ENCODE measurements around the gene C3orf20.

The C3orf20 gene

DNA sequence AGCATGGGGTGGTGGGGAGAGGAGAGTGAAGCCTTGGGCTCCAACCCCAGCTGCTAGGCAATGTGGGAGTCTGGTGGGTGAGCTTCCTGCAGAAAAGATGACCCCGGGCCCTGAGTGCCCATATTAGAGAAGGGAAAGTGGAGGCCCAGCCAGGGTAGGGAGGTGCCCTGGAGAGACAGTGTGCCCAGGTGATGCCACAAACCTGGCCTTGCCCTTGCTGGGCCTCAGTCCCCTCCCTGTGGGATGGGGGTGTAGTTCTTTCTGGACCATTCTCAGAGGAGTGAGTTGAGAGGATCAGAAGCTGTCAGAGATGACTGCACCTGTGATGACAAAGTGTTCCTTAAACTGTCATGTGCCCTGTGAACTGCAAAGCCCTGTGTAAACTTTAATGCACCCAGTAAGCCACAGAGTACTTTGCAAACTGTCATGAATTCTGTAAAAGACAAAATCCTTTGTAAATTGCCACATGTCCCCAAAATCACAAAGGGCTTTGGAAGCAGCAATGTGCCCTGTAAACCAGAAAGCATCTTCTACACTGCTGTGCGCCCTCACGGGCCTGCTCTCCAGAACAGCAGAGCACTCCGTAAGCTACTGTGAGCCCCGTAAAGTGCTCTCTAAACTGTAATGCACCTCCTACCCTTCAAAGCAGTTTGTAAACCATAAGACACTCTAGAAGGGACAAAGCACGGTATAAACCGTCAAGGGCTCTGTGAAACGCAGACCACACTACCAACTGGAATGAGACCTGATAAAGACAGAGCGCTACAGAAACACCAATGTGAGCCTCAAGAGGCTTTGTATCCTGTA lies 92.5 kb downstream of the C3orf20 start:
- TF ChIP-seq, protein P1, sequence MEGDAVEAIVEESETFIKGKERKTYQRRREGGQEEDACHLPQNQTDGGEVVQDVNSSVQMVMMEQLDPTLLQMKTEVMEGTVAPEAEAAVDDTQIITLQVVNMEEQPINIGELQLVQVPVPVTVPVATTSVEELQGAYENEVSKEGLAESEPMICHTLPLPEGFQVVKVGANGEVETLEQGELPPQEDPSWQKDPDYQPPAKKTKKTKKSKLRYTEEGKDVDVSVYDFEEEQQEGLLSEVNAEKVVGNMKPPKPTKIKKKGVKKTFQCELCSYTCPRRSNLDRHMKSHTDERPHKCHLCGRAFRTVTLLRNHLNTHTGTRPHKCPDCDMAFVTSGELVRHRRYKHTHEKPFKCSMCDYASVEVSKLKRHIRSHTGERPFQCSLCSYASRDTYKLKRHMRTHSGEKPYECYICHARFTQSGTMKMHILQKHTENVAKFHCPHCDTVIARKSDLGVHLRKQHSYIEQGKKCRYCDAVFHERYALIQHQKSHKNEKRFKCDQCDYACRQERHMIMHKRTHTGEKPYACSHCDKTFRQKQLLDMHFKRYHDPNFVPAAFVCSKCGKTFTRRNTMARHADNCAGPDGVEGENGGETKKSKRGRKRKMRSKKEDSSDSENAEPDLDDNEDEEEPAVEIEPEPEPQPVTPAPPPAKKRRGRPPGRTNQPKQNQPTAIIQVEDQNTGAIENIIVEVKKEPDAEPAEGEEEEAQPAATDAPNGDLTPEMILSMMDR (IDR thresholded peaks at IDR 0.05; ENCODE audit: borderline replicate concordance, control extremely low read depth, extremely low read depth, insufficient read depth, missing control alignments) = no peak
- DNase-seq (ENCODE audit: low spot score) = no peak
- in situ Hi-C loops (cut with MboI; ENCODE audit: low sequenced_read_pairs, unreplicated experiment) = no loop called here

DNA sequence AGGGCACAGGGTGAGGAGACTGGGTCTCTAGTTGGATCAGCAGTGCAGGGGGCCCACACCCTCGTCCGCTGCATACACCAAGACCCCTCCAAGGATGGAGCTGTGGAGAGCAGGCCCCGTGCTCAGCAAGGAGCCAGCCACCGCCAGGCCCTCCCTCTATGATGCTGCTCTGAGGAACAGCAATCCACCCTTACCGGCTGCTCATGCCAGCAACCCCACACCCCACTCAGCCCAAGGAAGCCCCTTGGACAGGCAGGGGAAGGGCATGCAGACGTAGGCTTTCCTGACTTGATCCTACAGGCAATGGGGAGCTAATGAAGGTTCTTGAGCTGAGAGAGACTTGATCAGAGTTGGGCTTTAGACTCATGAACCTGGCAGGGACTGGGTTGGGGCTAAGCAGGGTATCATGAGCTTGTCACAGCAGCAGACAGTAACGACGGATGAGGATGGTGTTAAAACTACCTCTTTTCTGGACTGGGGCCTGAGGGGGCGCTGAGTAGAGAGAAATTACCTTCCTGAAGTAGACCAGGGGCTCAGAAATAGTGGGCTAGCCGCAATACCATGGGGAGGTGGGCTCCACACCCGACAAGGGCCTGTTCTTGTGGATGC lies 93.3 kb downstream of the C3orf20 start:
- TF ChIP-seq, protein P1 (IDR thresholded peaks at IDR 0.05; ENCODE audit: borderline replicate concordance, control extremely low read depth, extremely low read depth, insufficient read depth, missing control alignments) = no peak
- in situ Hi-C loops (cut with MboI; ENCODE audit: low sequenced_read_pairs, unreplicated experiment) = no loop called here
- no peak for DNase-seq (ENCODE audit: low spot score)

DNA sequence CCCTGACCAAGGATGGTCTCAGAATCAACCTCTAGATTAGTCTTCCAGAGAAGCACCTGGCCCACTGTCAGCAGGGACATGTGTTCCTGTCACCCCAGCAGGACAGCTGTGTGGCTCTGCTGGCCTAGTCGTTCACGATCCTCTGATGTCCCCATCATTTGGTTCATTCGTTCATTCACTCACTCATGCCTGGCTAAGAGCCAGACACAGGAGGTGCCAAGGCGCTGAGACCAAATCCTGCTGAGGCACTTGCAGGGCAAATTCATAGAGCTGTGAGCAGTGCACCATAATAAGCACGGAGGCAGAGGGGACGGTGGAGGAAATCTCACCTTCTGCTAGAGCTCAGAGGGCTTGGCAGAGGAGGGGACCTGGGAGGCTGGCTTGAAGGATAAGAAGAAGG lies 93.9 kb downstream of the C3orf20 start:
- TF ChIP-seq, protein P1 (IDR thresholded peaks at IDR 0.05; ENCODE audit: borderline replicate concordance, control extremely low read depth, extremely low read depth, insufficient read depth, missing control alignments) = no peak
- in situ Hi-C loops (cut with MboI; ENCODE audit: low sequenced_read_pairs, unreplicated experiment) = no loop called here
- no peak for DNase-seq (ENCODE audit: low spot score)

DNA sequence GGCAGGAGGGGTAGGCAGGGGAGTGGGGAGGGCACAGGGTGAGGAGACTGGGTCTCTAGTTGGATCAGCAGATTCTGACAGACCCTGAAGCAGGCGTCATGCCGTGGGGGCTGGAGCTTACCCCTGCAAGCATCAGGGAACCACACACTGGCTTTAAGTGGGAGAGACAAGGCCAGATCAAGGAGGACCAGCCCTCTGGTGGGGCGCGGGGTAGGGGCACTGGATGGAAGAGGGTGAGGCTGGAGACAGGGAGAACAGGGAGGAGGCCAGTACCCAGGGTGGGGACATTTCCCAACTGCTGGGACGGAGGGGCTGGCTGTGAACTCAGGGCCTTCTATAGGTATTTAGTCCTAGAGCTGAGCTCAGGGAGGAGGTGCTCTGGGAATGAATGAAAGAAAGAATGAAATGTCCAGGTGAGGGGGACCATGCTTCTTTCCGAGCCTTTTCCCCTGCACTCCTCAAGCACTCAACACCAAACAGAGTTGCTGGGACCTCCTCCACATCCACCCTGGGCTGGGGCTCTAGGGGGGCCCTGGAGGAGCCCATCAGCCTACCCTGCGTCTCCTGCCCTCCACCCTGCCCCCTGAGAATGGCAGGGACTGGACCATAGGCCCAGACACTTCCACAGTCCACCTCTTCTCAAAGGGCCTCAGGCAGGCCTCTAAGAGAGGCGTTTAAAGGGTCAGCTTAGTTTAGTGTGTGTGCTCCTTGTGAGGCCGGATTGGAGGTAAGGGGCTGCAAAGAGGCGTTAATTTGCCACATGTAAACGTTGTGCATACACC lies 94.8 kb downstream of the C3orf20 start:
- TF ChIP-seq, protein P1 (IDR thresholded peaks at IDR 0.05; ENCODE audit: borderline replicate concordance, control extremely low read depth, extremely low read depth, insufficient read depth, missing control alignments) = no peak
- no peak for DNase-seq (ENCODE audit: low spot score)
- in situ Hi-C loops (cut with MboI; ENCODE audit: low sequenced_read_pairs, unreplicated experiment) = no loop called here

DNA sequence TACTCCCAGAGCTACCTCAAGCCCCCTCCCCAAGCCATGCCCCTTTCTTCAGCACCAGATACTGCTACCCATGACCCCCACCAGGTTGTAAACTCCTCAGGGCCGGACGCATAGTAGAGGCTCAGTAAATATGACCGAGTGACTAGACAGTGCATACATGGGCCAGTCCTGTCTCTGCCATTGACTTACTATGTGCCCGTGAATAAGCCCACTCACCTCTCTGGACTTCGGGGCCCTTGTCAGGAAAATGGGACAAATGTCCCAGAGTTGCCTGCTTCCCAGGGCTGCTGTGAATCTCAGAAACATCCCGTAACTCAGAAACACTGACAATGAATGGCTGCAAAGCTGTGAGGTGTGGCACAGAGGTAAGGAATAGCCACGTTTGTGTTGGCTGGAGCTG lies 95.7 kb downstream of the C3orf20 start:
- in situ Hi-C loops (cut with MboI; ENCODE audit: low sequenced_read_pairs, unreplicated experiment) = no loop called here
- TF ChIP-seq, protein P1 (IDR thresholded peaks at IDR 0.05; ENCODE audit: borderline replicate concordance, control extremely low read depth, extremely low read depth, insufficient read depth, missing control alignments) = no peak
- no peak for DNase-seq (ENCODE audit: low spot score)

Measured in GM13976 (cell line).